ENCODE measurements around the gene ZNF33A. TPM values are rescaled to one million over a fixed set of nuclear protein-coding genes. Genes with fewer than 3 reads are reported as not detected.

The ZNF33A gene
- polyA plus RNA-seq (2013, experiment 1 of 2): 25.4 TPM
- 25.6 TPM for polyA plus RNA-seq (2013, experiment 2 of 2)

GRCh38 chr10:38010119-38010903 lies at the start of gene ZNF33A:
ZNF33A (plus strand) TSS chr10:38010675; CDS start chr10:38012342, 1,667 bp downstream.
- peak within 1 kb of the TSS; percentile 43 for H4K8ac ChIP-seq (ENCODE audit: low read depth, low read length)
- peak within 1 kb of the TSS; percentile 91 for H3K9ac ChIP-seq (ENCODE audit: low read depth, low read length, poor library complexity)
- peak within 1 kb of the TSS; percentile 55 for H3K27ac ChIP-seq (replicated peaks; ENCODE audit: low read length)
- peak within 1 kb of the TSS; percentile 70 to 80 for H3K4me3 ChIP-seq (ENCODE audit: low read length in 2 of 2)
- peak within 1 kb of the TSS; percentile 91 for H2BK120ac ChIP-seq (ENCODE audit: low read depth, low read length)
- no peaks in the 10 kb centered on the region for H3K79me1 ChIP-seq (ENCODE audit: low read depth, low read length)
- no CpG with 5 or more reads among the region's 46 CpGs for WGBS, 2 donors (ENCODE audit: extremely low coverage in 2 of 2, insufficient read length in 2 of 2, insufficient replicate concordance in 1 of 2)
- H2AK5ac ChIP-seq (ENCODE audit: low read depth, low read length): no peak within 1 kb of the TSS
- H3K27me3 ChIP-seq (ENCODE audit: control insufficient read depth in 3 of 3, insufficient read depth in 3 of 3, low read depth in 1 of 3, low read length in 3 of 3): no peaks in the 10 kb centered on the region
- peak within 1 kb of the TSS; percentile 66 for H2BK5ac ChIP-seq (ENCODE audit: low read length)
- H3K14ac ChIP-seq (ENCODE audit: low read length): peak within 1 kb of the TSS; percentile 38
- peak within 1 kb of the TSS; percentile 99 for H3K18ac ChIP-seq (ENCODE audit: low read length)
- peak within 1 kb of the TSS; percentile 92 for H2AFZ ChIP-seq (ENCODE audit: low read length)
- H2BK15ac ChIP-seq (ENCODE audit: low read length): peak within 1 kb of the TSS; percentile 81
- no peaks in the 10 kb centered on the region for H3K4me1 ChIP-seq (ENCODE audit: control insufficient read depth in 2 of 2, insufficient read depth in 1 of 2, low read depth in 1 of 2, low read length in 2 of 2)
- peak; percentile 71 for DNase-seq (ENCODE audit: low spot score)
- H3K9me3 ChIP-seq (replicated peaks in 1 of 2; ENCODE audit: control insufficient read depth in 2 of 2, insufficient read depth in 1 of 2, low read depth in 1 of 2, low read length in 2 of 2): peaks cover 0 to 5% of the 10 kb centered on the region in 2 donors
- peak within 1 kb of the TSS; percentile 41 for H2BK12ac ChIP-seq (ENCODE audit: low read length)
- H3K23ac ChIP-seq (ENCODE audit: low read depth, low read length, poor library complexity): peak within 1 kb of the TSS; percentile 98
- no peak within 1 kb of the TSS for H4K91ac ChIP-seq (ENCODE audit: low read depth, low read length, poor library complexity)
- no peak within 1 kb of the TSS for H3K4ac ChIP-seq (ENCODE audit: low read length)
- H3K36me3 ChIP-seq (replicated peaks in 1 of 2; ENCODE audit: control insufficient read depth in 2 of 2, insufficient read depth in 2 of 2, low read length in 2 of 2): peaks cover 0 to 23% of the 10 kb centered on the region in 2 donors
- peak within 1 kb of the TSS; percentile 69 for H3K4me2 ChIP-seq (ENCODE audit: insufficient read depth, low read length, poor library complexity, severe bottlenecking)

DNA sequence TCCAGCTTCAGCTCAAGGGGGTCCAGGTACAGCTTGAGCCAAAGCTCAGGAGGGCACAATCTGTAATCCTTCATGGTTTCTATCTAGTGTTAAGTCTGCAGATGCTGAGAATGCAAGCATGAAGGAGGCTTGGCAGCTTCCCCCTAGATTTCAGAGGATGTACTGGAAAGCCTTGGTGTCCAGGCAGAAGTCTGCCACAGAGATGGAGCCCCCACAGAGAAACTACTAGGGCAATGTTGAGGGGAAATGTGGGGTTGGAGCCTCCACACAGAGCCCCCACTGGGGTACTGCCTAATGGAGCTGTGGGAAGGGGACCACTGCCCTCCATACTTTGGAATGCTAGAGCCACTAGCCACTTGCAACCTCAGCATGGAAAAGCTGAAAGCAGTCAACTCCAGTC lies 45.5 kb upstream of the ZNF33A start:
- Histone ChIP-seq H3K27ac (replicated peaks; ENCODE audit: low read length) (no peak overlapping the region), H3K36me3 (replicated peaks in 1 of 2; ENCODE audit: control insufficient read depth in 2 of 2, insufficient read depth in 2 of 2, low read length in 2 of 2) (peaks cover 0 to 22% of the 10 kb centered on the region in 2 donors), H3K9ac (ENCODE audit: low read depth, low read length, poor library complexity) (no peak overlapping the region), H2BK15ac (ENCODE audit: low read length) (no peak overlapping the region), H3K18ac (ENCODE audit: low read length) (no peak overlapping the region), H4K8ac (ENCODE audit: low read depth, low read length) (no peak overlapping the region), H3K4me2 (ENCODE audit: insufficient read depth, low read length, poor library complexity, severe bottlenecking) (no peak overlapping the region), H3K4me1 (ENCODE audit: control insufficient read depth in 2 of 2, insufficient read depth in 1 of 2, low read depth in 1 of 2, low read length in 2 of 2) (no peaks in the 10 kb centered on the region), H4K91ac (ENCODE audit: low read depth, low read length, poor library complexity) (no peak overlapping the region), H3K9me3 (replicated peaks in 1 of 2; ENCODE audit: control insufficient read depth in 2 of 2, insufficient read depth in 1 of 2, low read depth in 1 of 2, low read length in 2 of 2) (peaks cover 12 to 51% of the 10 kb centered on the region in 2 donors), H3K27me3 (ENCODE audit: control insufficient read depth in 3 of 3, insufficient read depth in 3 of 3, low read depth in 1 of 3, low read length in 3 of 3) (no peaks in the 10 kb centered on the region), H2BK12ac (ENCODE audit: low read length) (no peak overlapping the region), H2BK5ac (ENCODE audit: low read length) (no peak overlapping the region), H3K4me3 (ENCODE audit: low read length in 2 of 2) (no peak overlapping the region), H3K23ac (ENCODE audit: low read depth, low read length, poor library complexity) (no peak overlapping the region), H2AFZ (ENCODE audit: low read length) (no peak overlapping the region), H2AK5ac (ENCODE audit: low read depth, low read length) (no peak overlapping the region), H2BK120ac (ENCODE audit: low read depth, low read length) (no peak overlapping the region), H3K79me1 (ENCODE audit: low read depth, low read length) (no peaks in the 10 kb centered on the region), H3K14ac (ENCODE audit: low read length) (no peak overlapping the region), H3K4ac (ENCODE audit: low read length) (no peak overlapping the region)
- DNase-seq (ENCODE audit: low spot score): no peak

- H2AK5ac ChIP-seq (ENCODE audit: low read depth, low read length): no peak overlapping the region
- peaks cover 0 to 25% of the 10 kb centered on the region in 2 donors for H3K9me3 ChIP-seq (replicated peaks in 1 of 2; ENCODE audit: control insufficient read depth in 2 of 2, insufficient read depth in 1 of 2, low read depth in 1 of 2, low read length in 2 of 2)
- no peaks in the 10 kb centered on the region for H3K4me1 ChIP-seq (ENCODE audit: control insufficient read depth in 2 of 2, insufficient read depth in 1 of 2, low read depth in 1 of 2, low read length in 2 of 2)
- no peak overlapping the region for H3K4me2 ChIP-seq (ENCODE audit: insufficient read depth, low read length, poor library complexity, severe bottlenecking)
- H3K23ac ChIP-seq (ENCODE audit: low read depth, low read length, poor library complexity): no peak overlapping the region
- WGBS, 2 donors (ENCODE audit: extremely low coverage in 2 of 2, insufficient read length in 2 of 2, insufficient replicate concordance in 1 of 2): no CpG with 5 or more reads among the region's 1 CpG
- no peak overlapping the region for H4K8ac ChIP-seq (ENCODE audit: low read depth, low read length)
- no peak overlapping the region for H3K27ac ChIP-seq (replicated peaks; ENCODE audit: low read length)
- H2BK120ac ChIP-seq (ENCODE audit: low read depth, low read length): no peak overlapping the region
- peaks cover 0 to 32% of the 10 kb centered on the region in 2 donors for H3K36me3 ChIP-seq (replicated peaks in 1 of 2; ENCODE audit: control insufficient read depth in 2 of 2, insufficient read depth in 2 of 2, low read length in 2 of 2)
- no peak overlapping the region for H2BK15ac ChIP-seq (ENCODE audit: low read length)
- no peak overlapping the region for H3K4me3 ChIP-seq (ENCODE audit: low read length in 2 of 2)
- H2BK12ac ChIP-seq (ENCODE audit: low read length): no peak overlapping the region
- H3K14ac ChIP-seq (ENCODE audit: low read length): no peak overlapping the region
- H3K9ac ChIP-seq (ENCODE audit: low read depth, low read length, poor library complexity): no peak overlapping the region
- H3K79me1 ChIP-seq (ENCODE audit: low read depth, low read length): no peaks in the 10 kb centered on the region
- H2AFZ ChIP-seq (ENCODE audit: low read length): no peak overlapping the region
- H3K18ac ChIP-seq (ENCODE audit: low read length): no peak overlapping the region
- DNase-seq (ENCODE audit: low spot score): no peak
- H3K4ac ChIP-seq (ENCODE audit: low read length): no peak overlapping the region
- H2BK5ac ChIP-seq (ENCODE audit: low read length): no peak overlapping the region
- H3K27me3 ChIP-seq (ENCODE audit: control insufficient read depth in 3 of 3, insufficient read depth in 3 of 3, low read depth in 1 of 3, low read length in 3 of 3): no peaks in the 10 kb centered on the region
- no peak overlapping the region for H4K91ac ChIP-seq (ENCODE audit: low read depth, low read length, poor library complexity)
Observed at GRCh38 chr10:37972396-37972795, 38.1 kb upstream of the ZNF33A start.

GRCh38 chr10:37975401-37975991 lies 35.0 kb upstream of the ZNF33A start:
- Histone ChIP-seq H4K91ac (ENCODE audit: low read depth, low read length, poor library complexity) (no peak overlapping the region), H3K4ac (ENCODE audit: low read length) (no peak overlapping the region), H2BK5ac (ENCODE audit: low read length) (no peak overlapping the region), H3K14ac (ENCODE audit: low read length) (no peak overlapping the region), H3K4me1 (ENCODE audit: control insufficient read depth in 2 of 2, insufficient read depth in 1 of 2, low read depth in 1 of 2, low read length in 2 of 2) (no peaks in the 10 kb centered on the region), H2BK15ac (ENCODE audit: low read length) (no peak overlapping the region), H2BK120ac (ENCODE audit: low read depth, low read length) (no peak overlapping the region), H3K79me1 (ENCODE audit: low read depth, low read length) (no peaks in the 10 kb centered on the region), H4K8ac (ENCODE audit: low read depth, low read length) (no peak overlapping the region), H3K18ac (ENCODE audit: low read length) (no peak overlapping the region), H2AFZ (ENCODE audit: low read length) (peak overlapping the region; percentile 94), H3K4me2 (ENCODE audit: insufficient read depth, low read length, poor library complexity, severe bottlenecking) (peak overlapping the region; percentile 71), H2BK12ac (ENCODE audit: low read length) (no peak overlapping the region), H3K27me3 (ENCODE audit: control insufficient read depth in 3 of 3, insufficient read depth in 3 of 3, low read depth in 1 of 3, low read length in 3 of 3) (no peaks in the 10 kb centered on the region), H2AK5ac (ENCODE audit: low read depth, low read length) (no peak overlapping the region), H3K36me3 (replicated peaks in 1 of 2; ENCODE audit: control insufficient read depth in 2 of 2, insufficient read depth in 2 of 2, low read length in 2 of 2) (peaks cover 0 to 6% of the 10 kb centered on the region in 2 donors), H3K9me3 (replicated peaks in 1 of 2; ENCODE audit: control insufficient read depth in 2 of 2, insufficient read depth in 1 of 2, low read depth in 1 of 2, low read length in 2 of 2) (peaks cover 0 to 7% of the 10 kb centered on the region in 2 donors), H3K4me3 (ENCODE audit: low read length in 2 of 2) (peak overlapping the region in 1 of 2 donors; percentile 61), H3K23ac (ENCODE audit: low read depth, low read length, poor library complexity) (no peak overlapping the region), H3K9ac (ENCODE audit: low read depth, low read length, poor library complexity) (no peak overlapping the region), H3K27ac (replicated peaks; ENCODE audit: low read length) (no peak overlapping the region)
- no peak for DNase-seq (ENCODE audit: low spot score)
- WGBS, 2 donors (ENCODE audit: extremely low coverage in 2 of 2, insufficient read length in 2 of 2, insufficient replicate concordance in 1 of 2): no CpG with 5 or more reads among the region's 5 CpGs
